Cardiac fibroblast (primary cell): ENCODE measurements around the gene ZBTB47.
A peak's percentile ranks its signal among the peaks of the same experiment; 100 is the strongest.

Source experiments
- DNase-seq, 2 donors: peaks; one replicate each; pipeline versions ENCODE4 v3.0.0 to v3.0.0-alpha.2; 2010; ENCODE audit warnings: low read depth in 2 of 2
- H3K4me3 ChIP-seq, 2 donors: replicated peaks in 1 of 2; 1 replicate in 1 of 2; 2 replicates in 1 of 2; pipeline ENCODE4 v1.5.1; 2011; ENCODE audit warnings: low read depth in 2 of 2, low read length in 2 of 2, mild to moderate bottlenecking in 2 of 2, moderate library complexity in 1 of 2
- CTCF ChIP-seq: IDR thresholded peaks from one replicate; pipeline ENCODE4 v1.5.1; 2011; ENCODE audit warnings: low read depth, mild to moderate bottlenecking, low read length, inconsistent platforms

The ZBTB47 gene

GRCh38 chr3:42613462-42613861, 40.0 kb upstream of the ZBTB47 start:
- H3K4me3 ChIP-seq = no peak overlapping the region
- DNase-seq = peak in 1 of 2 donors; percentile 32
- TF ChIP-seq CTCF = peak; percentile 40

DNA sequence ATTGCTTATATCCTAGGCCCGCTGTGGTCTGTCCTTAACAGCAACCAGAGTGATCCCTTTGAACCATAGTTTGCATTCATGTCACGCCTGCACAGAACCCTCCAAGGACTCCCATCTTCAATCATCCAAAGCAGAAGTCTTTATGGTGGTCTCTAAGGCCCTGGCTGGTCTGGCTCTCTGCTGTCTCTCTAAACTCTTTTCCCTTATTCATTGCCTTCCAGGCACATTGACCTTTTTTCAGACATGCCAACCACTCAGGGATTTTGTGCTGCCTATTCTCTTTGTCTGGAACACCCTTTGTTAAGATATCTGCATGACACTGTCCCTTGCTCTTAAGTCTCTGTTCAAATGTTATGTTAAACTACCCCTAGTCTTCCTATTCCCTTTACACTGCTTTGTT, 21.9 kb upstream of the ZBTB47 start:
- DNase-seq = no peak
- TF ChIP-seq CTCF = no peak
- no peak overlapping the region for H3K4me3 ChIP-seq

GRCh38 chr3:42632146-42632545, 21.4 kb upstream of the ZBTB47 start:
- H3K4me3 ChIP-seq = no peak overlapping the region
- peak in 1 of 2 donors; percentile 42 for DNase-seq

GRCh38 chr3:42633544-42633943, 20.0 kb upstream of the ZBTB47 start:
- no peak overlapping the region for H3K4me3 ChIP-seq
- TF ChIP-seq CTCF = no peak
- DNase-seq = no peak

More at GRCh38 chr3:42632146-42632545, 21.4 kb upstream of the ZBTB47 start:
- TF ChIP-seq CTCF = no peak

DNA sequence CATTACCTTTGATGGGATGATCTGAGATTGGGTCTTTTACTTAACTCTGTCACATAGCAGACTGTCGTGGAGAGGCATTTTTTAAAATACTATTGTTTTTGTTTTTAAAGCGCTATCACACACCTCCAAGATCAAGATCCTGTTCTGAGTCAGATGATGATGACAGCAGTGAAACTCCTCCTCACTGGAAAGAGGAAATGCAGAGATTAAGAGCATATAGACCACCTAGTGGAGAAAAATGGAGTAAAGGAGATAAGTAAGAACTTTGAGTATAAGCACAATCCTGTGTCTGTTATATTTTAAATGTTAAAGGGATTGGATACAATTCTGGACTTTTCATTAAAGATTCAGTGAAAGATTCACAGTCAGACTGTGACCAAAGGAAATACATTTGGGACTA, 18.4 kb upstream of the ZBTB47 start:
- peak; percentile 44 to 64 for DNase-seq
- no peak overlapping the region for H3K4me3 ChIP-seq
- peak; percentile 15 for TF ChIP-seq CTCF

DNA sequence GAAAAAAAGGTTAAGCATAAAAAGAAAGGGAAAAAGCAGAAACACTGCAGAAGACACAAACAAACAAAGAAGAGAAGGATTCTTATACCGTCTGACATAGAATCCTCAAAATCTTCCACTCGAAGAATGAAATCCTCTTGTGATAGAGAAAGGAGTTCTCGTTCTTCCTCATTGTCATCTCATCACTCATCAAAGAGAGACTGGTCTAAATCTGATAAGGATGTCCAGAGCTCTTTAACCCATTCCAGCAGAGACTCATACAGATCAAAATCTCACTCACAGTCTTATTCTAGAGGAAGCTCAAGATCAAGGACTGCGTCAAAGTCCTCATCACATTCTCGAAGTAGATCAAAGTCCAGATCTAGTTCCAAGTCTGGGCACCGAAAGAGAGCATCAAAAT, 16.5 kb upstream of the ZBTB47 start:
- no peak for TF ChIP-seq CTCF
- DNase-seq = no peak
- no peak overlapping the region for H3K4me3 ChIP-seq

DNA sequence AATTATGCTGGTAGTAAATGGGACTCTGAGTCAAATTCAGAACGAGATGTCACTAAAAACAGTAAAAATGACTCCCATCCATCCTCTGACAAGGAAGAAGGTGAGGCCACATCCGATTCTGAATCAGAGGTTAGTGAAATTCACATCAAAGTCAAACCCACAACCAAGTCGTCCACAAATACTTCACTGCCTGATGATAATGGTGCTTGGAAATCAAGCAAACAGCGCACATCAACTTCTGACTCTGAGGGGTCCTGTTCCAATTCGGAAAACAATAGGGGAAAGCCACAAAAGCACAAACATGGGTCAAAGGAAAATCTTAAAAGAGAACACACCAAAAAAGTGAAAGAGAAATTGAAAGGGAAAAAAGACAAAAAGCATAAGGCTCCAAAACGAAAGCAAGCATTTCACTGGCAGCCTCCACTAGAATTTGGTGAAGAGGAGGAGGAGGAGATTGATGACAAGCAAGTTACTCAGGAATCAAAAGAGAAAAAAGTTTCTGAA, 15.1 kb upstream of the ZBTB47 start:
- H3K4me3 ChIP-seq = no peak overlapping the region
- no peak for DNase-seq
- TF ChIP-seq CTCF = no peak
